ENCODE results near the gene MPHOSPH6.
"Not testable (repeated sequence)": the region's sequence is repeated elsewhere in the genome, so short reads cannot be mapped to it uniquely, and the experiment has no call there.

The MPHOSPH6 gene

DNA sequence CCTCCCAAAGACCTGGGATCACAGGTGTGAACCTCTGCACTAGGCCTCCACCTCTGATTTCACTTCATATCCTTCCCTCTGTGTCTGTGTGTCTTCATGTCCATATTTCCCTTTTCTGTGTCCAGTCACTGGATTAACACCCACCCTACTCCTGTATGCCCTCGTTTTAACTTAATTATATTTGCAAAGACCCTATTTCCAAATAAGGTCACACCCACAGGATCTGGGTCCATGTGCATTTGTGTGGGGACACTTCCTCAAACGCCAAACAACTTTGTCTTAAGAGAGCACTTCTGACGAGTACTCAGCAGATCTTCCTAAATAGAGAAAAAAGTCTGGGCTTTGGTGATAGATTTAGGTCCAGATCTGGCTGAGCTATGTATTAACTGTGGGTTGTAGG, 56.3 kb downstream of the MPHOSPH6 start:
- no peak for DNase-seq

GRCh38 chr16:82111944-82112343, 58.1 kb downstream of the MPHOSPH6 start:
- no peak for DNase-seq

- not testable (repeated sequence) for DNase-seq
Measured at GRCh38 chr16:82109266-82109665, 60.8 kb downstream of the MPHOSPH6 start.

DNA sequence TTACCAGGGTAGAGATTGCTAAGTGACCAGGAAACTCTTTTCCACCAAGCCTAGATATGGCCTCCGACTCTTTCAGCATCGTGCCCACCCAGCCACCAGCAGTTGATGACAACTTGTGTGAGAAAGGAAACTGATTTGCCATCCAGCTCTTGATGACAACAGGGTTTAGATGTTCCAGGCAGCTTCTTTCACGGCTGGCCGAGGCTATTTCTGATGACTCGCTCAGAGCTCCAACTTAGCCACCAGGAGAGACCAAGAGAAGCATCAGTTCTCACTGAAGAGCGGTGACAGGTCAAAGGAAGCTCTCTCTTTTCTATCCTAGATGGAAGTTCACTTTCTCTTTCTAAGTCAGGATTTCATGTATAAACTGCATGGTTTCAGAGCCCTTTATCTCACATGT, 61.2 kb downstream of the MPHOSPH6 start:
- DNase-seq, result no peak

DNA sequence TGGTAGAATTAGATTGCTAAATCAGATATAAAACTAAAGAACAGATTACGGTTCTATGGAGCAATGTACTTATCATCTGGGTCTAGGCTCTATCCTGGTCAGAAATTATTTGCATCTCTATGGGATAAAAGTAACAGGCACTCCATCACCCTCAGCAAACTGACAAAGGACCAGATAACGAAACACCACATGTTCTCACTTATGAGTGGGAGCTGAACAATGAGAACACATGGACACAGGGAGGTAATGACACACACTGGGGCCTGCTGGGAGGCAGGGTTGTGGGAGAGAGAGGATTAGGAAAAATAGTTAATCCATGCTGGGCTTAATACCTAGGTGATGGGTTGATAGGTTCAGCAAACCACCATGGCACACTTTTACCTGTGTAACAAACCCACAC, 61.9 kb downstream of the MPHOSPH6 start:
- no peak for DNase-seq

DNA sequence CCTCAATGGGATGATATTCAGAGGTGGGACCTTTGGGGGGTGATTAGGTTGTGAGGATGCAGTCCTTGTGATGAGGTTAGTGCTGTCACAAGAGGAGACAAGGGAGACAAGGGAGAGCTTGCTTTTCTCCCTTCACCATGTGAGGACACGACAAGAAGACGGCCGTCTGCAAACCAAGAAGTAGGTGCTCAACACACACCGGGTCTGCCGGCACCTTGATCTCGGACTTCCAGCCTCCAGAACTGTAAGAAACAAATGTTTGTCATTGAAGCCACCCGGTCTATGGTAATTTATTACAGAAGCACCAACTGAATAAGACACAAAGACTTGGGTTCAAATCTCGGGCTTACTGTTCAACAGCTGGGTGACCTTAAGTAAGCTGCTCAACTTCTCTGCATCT, 64.9 kb downstream of the MPHOSPH6 start:
- DNase-seq, result no peak

All from 8988T (cell line).